Caco-2 (cell line): ENCODE results near the gene GBP2. TPM values are rescaled to one million over a fixed set of nuclear protein-coding genes. Genes with fewer than 3 reads are reported as not detected.

Experiments used
- BruUV-seq: library from RNA; stranded (reverse); fragments of 400-500 nt; replicated peaks from 2 replicates; lab custom pipeline; 2021; lab: Mats Ljungman, UMichigan
- CTCF ChIA-PET: fragments of 300-600 bp; sonication (Branson Sonifier 250); formaldehyde crosslinking; loops from one replicate; lab custom pipeline; 2022; ENCODE audit warnings: antibody characterized with exemption; lab: Charles Lee
- POLR2A ChIA-PET: fragments of 300-600 bp; sonication (Branson Sonifier 250); formaldehyde crosslinking; loops from one replicate; lab custom pipeline; 2022; ENCODE audit warnings: antibody characterized with exemption; lab: Charles Lee
- DNase-seq, 2 experiments: peaks; one replicate each; pipeline versions ENCODE4 v3.0.0 to v3.0.0-alpha.2; 2020 to 2022
- H3K27me3 ChIP-seq: replicated peaks from 2 replicates; pipeline ENCODE4 v1.6.0; 2011; ENCODE audit warnings: low read length; ENCODE audit not compliant: control insufficient read depth, insufficient read depth
- H3K36me3 ChIP-seq: 2 replicates; pipeline ENCODE4 v1.5.1; 2011; ENCODE audit warnings: low read length; ENCODE audit not compliant: control insufficient read depth, insufficient read depth
- H3K4me1 ChIP-seq: fragments of 250-450 bp; sonication (Bioruptor Pico); 2 replicates; pipeline ENCODE4 v1.5.1; 2020; ENCODE audit warnings: mild to moderate bottlenecking
- H3K4me3 ChIP-seq: 2 replicates; pipeline ENCODE4 v1.5.1; 2011; ENCODE audit warnings: low read depth, mild to moderate bottlenecking, control low read depth, low read length
- H3K9me3 ChIP-seq: fragments of 250-450 bp; sonication (Bioruptor Pico); 2 replicates; pipeline ENCODE4 v1.5.1; 2020; ENCODE audit warnings: mild to moderate bottlenecking, moderate library complexity
- H3K27ac Mint-ChIP-seq: one replicate; pipeline ENCODE4 v1.8.0; 2022; ENCODE audit warnings: mixed read lengths; ENCODE audit not compliant: unreplicated experiment
- H3K27me3 Mint-ChIP-seq: one replicate; pipeline ENCODE4 v1.8.0; 2022; ENCODE audit warnings: mixed read lengths; ENCODE audit not compliant: insufficient read depth, unreplicated experiment
- H3K36me3 Mint-ChIP-seq: one replicate; pipeline ENCODE4 v1.8.0; 2022; ENCODE audit warnings: mild to moderate bottlenecking, mixed read lengths; ENCODE audit not compliant: insufficient read depth, unreplicated experiment
- H3K4me1 Mint-ChIP-seq: one replicate; pipeline ENCODE4 v1.8.0; 2022; ENCODE audit warnings: low read depth, mixed read lengths; ENCODE audit not compliant: unreplicated experiment
- H3K4me3 Mint-ChIP-seq: one replicate; pipeline ENCODE4 v1.8.0; 2022; ENCODE audit warnings: mild to moderate bottlenecking, moderate library complexity, mixed read lengths; ENCODE audit not compliant: unreplicated experiment
- H3K9me3 Mint-ChIP-seq: one replicate; pipeline ENCODE4 v1.8.0; 2022; ENCODE audit warnings: mixed read lengths; ENCODE audit not compliant: unreplicated experiment
- intact Hi-C: fragments of 100-400 bp; cut with micrococcal nuclease; formaldehyde crosslinking; loops from one replicate; pipeline ENCODE4 v1.10.0; 2022; ENCODE audit not compliant: unreplicated experiment
- total RNA-seq: library from RNA; stranded (reverse); gene quantifications from 2 replicates; pipeline ENCODE4 v1.2.3, GENCODE V29; 2022
- TF ChIP-seq, protein P1 (sequence below), 2 experiments: fragments of 200-600 bp in 1 of 2; IDR thresholded peaks; 1 replicate in 1 of 2; 2 replicates in 1 of 2; pipeline versions ENCODE4 v1.5.1 to v1.8.0; 2011 to 2022; ENCODE audit warnings: antibody characterized with exemption in 1 of 2, control low read depth in 1 of 2, inconsistent platforms in 1 of 2, low read depth in 1 of 2, low read length in 1 of 2, mild to moderate bottlenecking in 1 of 2, moderate library complexity in 1 of 2; ENCODE audit not compliant: insufficient read depth in 1 of 2, severe bottlenecking in 1 of 2, unreplicated experiment in 1 of 2

GBP2 gene
- total RNA-seq, 1 experiment from 2014 or later, result 0.23 TPM

DNA sequence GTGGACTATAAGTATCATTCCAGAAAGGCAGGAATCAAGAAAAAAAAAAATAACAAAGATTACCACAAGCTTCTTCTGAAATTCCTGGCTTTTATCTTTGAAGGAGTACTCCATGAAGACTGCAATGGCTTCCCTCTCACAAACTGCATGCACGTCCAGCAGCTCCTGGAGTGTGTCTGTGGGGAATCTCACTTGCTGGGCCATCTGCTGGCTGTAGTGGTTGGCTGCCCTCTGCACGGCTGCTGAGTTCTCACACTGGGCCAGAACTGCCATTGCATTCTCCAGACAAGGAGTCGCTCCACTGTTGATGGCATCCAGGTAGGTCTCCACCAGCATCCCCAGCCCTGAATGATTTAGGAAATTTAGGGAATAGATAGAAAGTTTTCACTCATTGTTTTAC is 23.3 kb upstream of the GBP2 start:
- intact Hi-C loops, result loop anchor here (1.0 to 10.0 kb wide), 2 partner anchors 151 to 306 kb away; no protein-coding TSS in a partner anchor

DNA sequence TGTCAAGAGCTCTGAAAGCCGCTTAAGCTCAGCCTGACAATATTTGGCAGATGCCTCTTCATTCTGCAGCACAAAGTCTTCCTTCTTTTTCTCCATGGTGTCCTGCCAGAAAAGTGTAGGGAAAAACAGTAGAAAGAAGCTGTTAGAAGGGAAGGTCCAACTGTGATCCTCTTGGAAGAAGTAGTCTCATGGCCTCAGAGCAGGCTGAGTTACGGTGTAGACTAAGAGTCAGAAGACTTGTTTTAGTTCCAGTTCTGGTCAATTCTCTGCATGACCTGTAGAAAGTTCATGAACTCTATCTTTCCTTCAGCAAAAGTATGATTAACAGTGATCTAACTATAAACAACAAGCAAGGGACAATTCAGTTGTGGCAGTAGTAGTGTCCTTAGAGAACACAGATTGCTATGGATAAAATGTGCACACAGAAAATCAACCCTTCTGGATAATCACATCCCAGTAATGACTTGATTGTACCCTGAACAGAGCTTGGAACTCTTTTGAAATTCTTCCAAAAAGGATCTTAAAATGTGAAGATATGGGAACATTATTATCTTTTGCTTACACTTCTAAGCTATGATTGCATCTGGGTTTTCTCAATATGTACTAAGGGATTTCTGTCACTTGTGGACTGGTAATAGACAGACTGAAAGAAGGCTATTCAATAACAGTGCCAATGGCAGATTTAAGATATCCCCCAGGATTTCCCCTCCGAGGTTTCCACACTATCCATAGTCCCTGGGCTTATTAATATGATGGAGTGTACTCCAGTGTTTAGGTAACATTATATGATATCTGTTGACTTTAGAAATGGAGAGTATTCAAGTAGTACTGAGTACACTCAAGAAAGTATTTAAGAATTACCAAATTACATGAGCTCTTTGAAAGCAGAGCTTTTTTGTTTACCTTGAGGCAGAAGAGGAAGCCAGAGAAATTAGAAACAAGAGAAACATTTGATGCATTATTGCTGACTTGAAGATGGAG is 22.1 kb upstream of the GBP2 start:
- no peaks in the 10 kb centered on the region for H3K36me3 ChIP-seq
- BruUV-seq, result no TSS peak
- Mint-ChIP-seq H3K4me1 (no peaks in the 10 kb centered on the region), H3K27me3 (no peaks in the 10 kb centered on the region), H3K36me3 (no peaks in the 10 kb centered on the region), H3K9me3 (no peaks in the 10 kb centered on the region), H3K27ac (no peak overlapping the region), H3K4me3 (no peak overlapping the region)
- H3K27me3 ChIP-seq, result no peaks in the 10 kb centered on the region
- no peak overlapping the region for H3K4me3 ChIP-seq
- H3K4me1 ChIP-seq, result no peaks in the 10 kb centered on the region
- no peaks in the 10 kb centered on the region for H3K9me3 ChIP-seq
- ChIA-PET POLR2A (no interaction called here), CTCF (no interaction called here)
- TF ChIP-seq, protein P1, sequence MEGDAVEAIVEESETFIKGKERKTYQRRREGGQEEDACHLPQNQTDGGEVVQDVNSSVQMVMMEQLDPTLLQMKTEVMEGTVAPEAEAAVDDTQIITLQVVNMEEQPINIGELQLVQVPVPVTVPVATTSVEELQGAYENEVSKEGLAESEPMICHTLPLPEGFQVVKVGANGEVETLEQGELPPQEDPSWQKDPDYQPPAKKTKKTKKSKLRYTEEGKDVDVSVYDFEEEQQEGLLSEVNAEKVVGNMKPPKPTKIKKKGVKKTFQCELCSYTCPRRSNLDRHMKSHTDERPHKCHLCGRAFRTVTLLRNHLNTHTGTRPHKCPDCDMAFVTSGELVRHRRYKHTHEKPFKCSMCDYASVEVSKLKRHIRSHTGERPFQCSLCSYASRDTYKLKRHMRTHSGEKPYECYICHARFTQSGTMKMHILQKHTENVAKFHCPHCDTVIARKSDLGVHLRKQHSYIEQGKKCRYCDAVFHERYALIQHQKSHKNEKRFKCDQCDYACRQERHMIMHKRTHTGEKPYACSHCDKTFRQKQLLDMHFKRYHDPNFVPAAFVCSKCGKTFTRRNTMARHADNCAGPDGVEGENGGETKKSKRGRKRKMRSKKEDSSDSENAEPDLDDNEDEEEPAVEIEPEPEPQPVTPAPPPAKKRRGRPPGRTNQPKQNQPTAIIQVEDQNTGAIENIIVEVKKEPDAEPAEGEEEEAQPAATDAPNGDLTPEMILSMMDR (IDR thresholded peaks at IDR 0.05; ENCODE audit: insufficient read depth in 1 of 2, low read depth in 1 of 2, low read length in 1 of 2, severe bottlenecking in 1 of 2, unreplicated experiment in 1 of 2), result no peak
- intact Hi-C loops, result loop anchor here (10.0 kb wide), 1 partner anchor 307 kb away; no protein-coding TSS in a partner anchor
- no peak for DNase-seq

More for the DNA sequence above, 23.3 kb upstream of the GBP2 start:
- Histone ChIP-seq H3K9me3 (no peaks in the 10 kb centered on the region), H3K4me1 (no peaks in the 10 kb centered on the region), H3K27me3 (no peaks in the 10 kb centered on the region), H3K4me3 (no peak overlapping the region), H3K36me3 (no peaks in the 10 kb centered on the region)
- TF ChIP-seq, protein P1 (IDR thresholded peaks at IDR 0.05; ENCODE audit: insufficient read depth in 1 of 2, low read depth in 1 of 2, low read length in 1 of 2, severe bottlenecking in 1 of 2, unreplicated experiment in 1 of 2), result peak in 1 of 2 experiments; percentile 28
- ChIA-PET POLR2A (no interaction called here), CTCF (interaction anchor here (0.6 kb wide), 1 partner anchor 472 kb away, joined by 3 read pairs; no protein-coding TSS in a partner anchor)
- Mint-ChIP-seq H3K27me3 (no peaks in the 10 kb centered on the region), H3K36me3 (no peaks in the 10 kb centered on the region), H3K9me3 (no peaks in the 10 kb centered on the region), H3K27ac (no peak overlapping the region), H3K4me1 (no peaks in the 10 kb centered on the region), H3K4me3 (no peak overlapping the region)
- peak; percentile 35 to 53 for DNase-seq
- BruUV-seq, result no TSS peak

DNA sequence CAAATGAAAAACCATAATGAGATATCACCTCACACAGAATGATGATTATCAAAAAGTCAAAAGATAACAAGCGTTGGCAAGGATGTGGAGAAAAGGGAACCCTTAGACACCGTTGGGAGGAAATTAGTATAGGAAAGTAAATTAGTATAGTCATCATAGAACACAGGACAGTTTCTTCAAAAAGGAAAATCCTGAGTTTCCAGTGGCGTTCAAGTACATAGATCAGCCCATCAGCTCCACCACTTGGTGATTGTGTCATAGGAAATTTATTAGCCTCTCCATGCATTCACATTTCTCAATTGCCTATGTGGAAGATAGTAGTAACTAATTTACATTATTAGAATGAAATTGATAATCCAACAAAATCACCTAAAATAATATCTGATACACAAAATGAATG is 20.8 kb upstream of the GBP2 start:
- Mint-ChIP-seq H3K4me3 (no peak overlapping the region), H3K36me3 (no peaks in the 10 kb centered on the region), H3K9me3 (no peaks in the 10 kb centered on the region), H3K27me3 (no peaks in the 10 kb centered on the region), H3K27ac (no peak overlapping the region), H3K4me1 (no peaks in the 10 kb centered on the region)
- H3K9me3 ChIP-seq, result no peaks in the 10 kb centered on the region
- no peaks in the 10 kb centered on the region for H3K4me1 ChIP-seq
- ChIA-PET POLR2A (no interaction called here), CTCF (no interaction called here)
- intact Hi-C loops, result loop anchor here (10.0 kb wide), 1 partner anchor 308 kb away; no protein-coding TSS in a partner anchor
- BruUV-seq, result no TSS peak
- no peaks in the 10 kb centered on the region for H3K36me3 ChIP-seq
- no peak for DNase-seq
- TF ChIP-seq, protein P1 (IDR thresholded peaks at IDR 0.05; ENCODE audit: insufficient read depth in 1 of 2, low read depth in 1 of 2, low read length in 1 of 2, severe bottlenecking in 1 of 2, unreplicated experiment in 1 of 2), result no peak
- H3K4me3 ChIP-seq, result no peak overlapping the region
- no peaks in the 10 kb centered on the region for H3K27me3 ChIP-seq
